Natural killer cell treated with Interleukin-12 subunit alpha and Interleukin-12 subunit beta and Interleukin-15 and Interleukin-18, amount 100 ng/mL, for 72 hours (primary cell): Measurements from ENCODE around the gene CA7. TPM values are rescaled to one million over a fixed set of nuclear protein-coding genes. Genes with fewer than 3 reads are reported as not detected.

Source experiments
- ATAC-seq, 2 donors: fragments of 150-1000 bp; cut with Tn5 transposase in 1 of 2; sonication (Bioruptor Pico), chemical (Tn5 transposase) in 1 of 2; 2 replicates each; pipeline ENCODE4 v1.10.0; 2021
- DNase-seq: peaks from one replicate; pipeline ENCODE4 v3.0.0; 2022; ENCODE audit warnings: low spot score
- H3K27ac Mint-ChIP-seq, 2 donors: 1 replicate in 1 of 2; 2 replicates in 1 of 2; pipeline ENCODE4 v1.8.0; 2022; ENCODE audit warnings: mixed read lengths in 2 of 2, mild to moderate bottlenecking in 1 of 2, moderate library complexity in 1 of 2
- H3K27me3 Mint-ChIP-seq, 2 donors: 1 replicate in 1 of 2; 2 replicates in 1 of 2; pipeline ENCODE4 v1.8.0; 2022; ENCODE audit warnings: mixed read lengths in 2 of 2
- H3K36me3 Mint-ChIP-seq: one replicate; pipeline ENCODE4 v1.8.0; 2022; ENCODE audit warnings: mixed read lengths
- H3K4me1 Mint-ChIP-seq, 2 donors: 1 replicate in 1 of 2; 2 replicates in 1 of 2; pipeline ENCODE4 v1.8.0; 2022; ENCODE audit warnings: low read depth in 2 of 2, mixed read lengths in 2 of 2, mild to moderate bottlenecking in 1 of 2
- H3K4me3 Mint-ChIP-seq: one replicate; pipeline ENCODE4 v1.8.0; 2022; ENCODE audit warnings: mixed read lengths
- H3K9me3 Mint-ChIP-seq: 2 replicates; pipeline ENCODE4 v1.8.0; 2022; ENCODE audit warnings: mixed read lengths
- total RNA-seq, 2 donors: library from RNA; stranded (reverse); gene quantifications; one replicate each; pipeline ENCODE4 v1.2.3, GENCODE V29; 2022

The CA7 gene
- total RNA-seq, 2 donors from 2014 or later = not detected

- peak overlapping the region in 1 of 2 donors; percentile 28 for H3K27ac Mint-ChIP-seq
- ATAC-seq = no peak
- no peak overlapping the region for H3K4me3 Mint-ChIP-seq
- H3K36me3 Mint-ChIP-seq = no peaks in the 10 kb centered on the region
- no peaks in the 10 kb centered on the region for H3K27me3 Mint-ChIP-seq
- H3K9me3 Mint-ChIP-seq = no peaks in the 10 kb centered on the region
- no peak for DNase-seq
- peaks cover 5 to 15% of the 10 kb centered on the region in 2 donors for H3K4me1 Mint-ChIP-seq
These were observed 55.2 kb downstream of the CA7 start for GRCh38 chr16:66899310-66899944.

- ATAC-seq (no peak), DNase-seq (no peak)
- H3K27ac Mint-ChIP-seq = no peak overlapping the region
- no peak overlapping the region for H3K4me3 Mint-ChIP-seq
- H3K27me3 Mint-ChIP-seq = no peaks in the 10 kb centered on the region
- no peaks in the 10 kb centered on the region for H3K9me3 Mint-ChIP-seq
- H3K4me1 Mint-ChIP-seq = peaks cover 0 to 10% of the 10 kb centered on the region in 2 donors
- H3K36me3 Mint-ChIP-seq = no peaks in the 10 kb centered on the region
These were observed 55.9 kb downstream of the CA7 start for GRCh38 chr16:66899945-66900710.

- DNase-seq = no peak
- H3K9me3 Mint-ChIP-seq = no peaks in the 10 kb centered on the region
- no peaks in the 10 kb centered on the region for H3K36me3 Mint-ChIP-seq
- peaks cover 0 to 6% of the 10 kb centered on the region in 2 donors for H3K4me1 Mint-ChIP-seq
- H3K27ac Mint-ChIP-seq = no peak overlapping the region
- ATAC-seq = no peak
- H3K27me3 Mint-ChIP-seq = no peaks in the 10 kb centered on the region
- H3K4me3 Mint-ChIP-seq = no peak overlapping the region
These were observed 56.7 kb downstream of the CA7 start for GRCh38 chr16:66900721-66901441.

GRCh38 chr16:66901626-66902025 lies 57.4 kb downstream of the CA7 start:
- Mint-ChIP-seq H3K9me3 (no peaks in the 10 kb centered on the region), H3K4me3 (no peak overlapping the region), H3K4me1 (peaks cover 0 to 4% of the 10 kb centered on the region in 2 donors), H3K36me3 (no peaks in the 10 kb centered on the region), H3K27me3 (no peaks in the 10 kb centered on the region), H3K27ac (no peak overlapping the region)
- DNase-seq = no peak
- ATAC-seq = no peak

GRCh38 chr16:66902648-66903543 lies 58.7 kb downstream of the CA7 start:
- no peak overlapping the region for H3K4me3 Mint-ChIP-seq
- H3K36me3 Mint-ChIP-seq = no peaks in the 10 kb centered on the region
- ATAC-seq (no peak), DNase-seq (no peak)
- H3K4me1 Mint-ChIP-seq = peaks cover 0 to 4% of the 10 kb centered on the region in 2 donors
- H3K27ac Mint-ChIP-seq = no peak overlapping the region
- no peaks in the 10 kb centered on the region for H3K27me3 Mint-ChIP-seq
- no peaks in the 10 kb centered on the region for H3K9me3 Mint-ChIP-seq

Other genes with a start within 250 kb of the CA7 start
- 10 to 100 TPM; 43.8 to 49.7 TPM for gene CMTM3, start 239.7 kb upstream of the CA7 start, total RNA-seq
- gene CMTM4, start 147.7 kb upstream of the CA7 start, total RNA-seq = 1 to 10 TPM; 1.2 to 2.2 TPM
- 100 to 1,000 TPM in 1 of 2 donors, 10 to 100 TPM in 1; 74.0 to 101 TPM for gene DYNC1LI2, start 92.8 kb upstream of the CA7 start, total RNA-seq
- gene TERB1, start 42.8 kb upstream of the CA7 start, total RNA-seq = under 1 TPM; 0.38 to 0.64 TPM
- 10 to 100 TPM; 69.4 to 98.3 TPM for gene NAE1, start 13.4 kb upstream of the CA7 start, total RNA-seq
- 10 to 100 TPM; 28.0 to 35.0 TPM for gene PDP2, start 36.1 kb downstream of the CA7 start, total RNA-seq
- gene CDH16, start 74.5 kb downstream of the CA7 start, total RNA-seq = not detected
- gene RRAD, start 81.1 kb downstream of the CA7 start, total RNA-seq = 10 to 100 TPM in 1 of 2 donors, 1 to 10 TPM in 1; 2.3 to 12.8 TPM
- 100 to 1,000 TPM; 147 to 153 TPM for gene CIAO2B, start 90.0 kb downstream of the CA7 start, total RNA-seq
- gene CES2, start 91.1 kb downstream of the CA7 start, total RNA-seq = 10 to 100 TPM; 27.7 to 36.7 TPM
- 1 to 10 TPM in 1 of 2 donors, not detected in 1; 1.6 TPM for gene CES3, start 116.9 kb downstream of the CA7 start, total RNA-seq
- 1 to 10 TPM; 6.5 to 8.2 TPM for gene CES4A, start 144.2 kb downstream of the CA7 start, total RNA-seq
- 100 to 1,000 TPM; 128 to 161 TPM for gene CBFB, start 184.7 kb downstream of the CA7 start, total RNA-seq